ENCODE data around the gene TLE7. TPM values are rescaled to one million over a fixed set of nuclear protein-coding genes. Genes with fewer than 3 reads are reported as not detected.

Gene TLE7
- total and polyA plus RNA-seq, 11 donors = not detected

GRCh38 chr16:71408536-71408935 lies 33.3 kb downstream of the TLE7 start:
- Histone ChIP-seq H3K4me1 (peaks cover 0 to 9% (median 0%) of the 10 kb centered on the region in 12 donors), H3K27me3 (peaks cover 0 to 54% (median 10%) of the 10 kb centered on the region in 9 donors), H3K27ac (no peak overlapping the region), H3K9me3 (peaks cover 0 to 2% (median 0%) of the 10 kb centered on the region in 12 donors), H3K36me3 (no peaks in the 10 kb centered on the region), H3K4me3 (no peak overlapping the region)
- intact Hi-C loops (cut with DNase I) = no loop called here
- DNase-seq = no peak
- 35 to 42% (median 35%) methylated on average over 3 of the region's 3 CpGs for WGBS, 4 donors
- ATAC-seq = no peak
- TF ChIP-seq CTCF (IDR thresholded peaks at IDR 0.05) = no peak
- no peak for TF ChIP-seq POLR2A (IDR thresholded peaks at IDR 0.05)

DNA sequence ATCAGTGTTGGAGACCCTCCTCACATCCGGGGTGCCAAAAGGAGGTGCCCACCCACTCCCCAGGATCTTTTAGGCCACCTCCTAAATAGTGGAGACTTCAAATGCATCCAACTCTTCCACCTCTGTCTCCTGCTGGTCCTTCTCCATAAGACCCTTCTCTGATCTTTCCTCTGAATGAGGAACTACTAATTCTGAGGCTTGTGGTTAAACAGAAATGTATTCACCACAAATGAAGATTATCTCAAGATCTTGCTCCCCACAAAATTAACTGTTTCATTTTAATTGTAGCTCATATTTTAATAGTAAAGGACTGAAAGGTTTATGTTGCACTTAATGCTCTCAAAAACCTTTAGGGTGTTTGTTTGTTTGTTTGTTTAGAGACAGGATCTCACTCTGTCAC lies 34.1 kb downstream of the TLE7 start:
- no peak overlapping the region for H3K27ac ChIP-seq
- intact Hi-C loops (cut with DNase I) = no loop called here
- 67 to 89% (median 68%) methylated on average over 1 of the region's 1 CpG for WGBS, 4 donors
- no peak for ATAC-seq
- H3K4me3 ChIP-seq = no peak overlapping the region
- H3K36me3 ChIP-seq = no peaks in the 10 kb centered on the region
- peaks cover 0 to 2% (median 0%) of the 10 kb centered on the region in 12 donors for H3K9me3 ChIP-seq
- peaks cover 0 to 6% (median 0%) of the 10 kb centered on the region in 12 donors for H3K4me1 ChIP-seq
- TF ChIP-seq CTCF (IDR thresholded peaks at IDR 0.05) (no peak), POLR2A (IDR thresholded peaks at IDR 0.05) (no peak)
- H3K27me3 ChIP-seq = peaks cover 0 to 54% (median 10%) of the 10 kb centered on the region in 9 donors
- DNase-seq = no peak

- Histone ChIP-seq H3K36me3 (no peaks in the 10 kb centered on the region), H3K4me1 (no peaks in the 10 kb centered on the region), H3K27ac (no peak overlapping the region), H3K9me3 (peaks cover 0 to 2% (median 0%) of the 10 kb centered on the region in 12 donors), H3K4me3 (no peak overlapping the region), H3K27me3 (peaks cover 0 to 51% (median 7%) of the 10 kb centered on the region in 9 donors)
- no peak for DNase-seq
- no peak for ATAC-seq
- TF ChIP-seq CTCF (IDR thresholded peaks at IDR 0.05) (no peak), POLR2A (IDR thresholded peaks at IDR 0.05) (no peak)
- 62 to 79% (median 67%) methylated on average over 8 of the region's 8 CpGs for WGBS, 4 donors
- intact Hi-C loops (cut with DNase I) = no loop called here
Observed at GRCh38 chr16:71406724-71407123, 35.1 kb downstream of the TLE7 start.

GRCh38 chr16:71406316-71406715 lies 35.5 kb downstream of the TLE7 start:
- WGBS, 4 donors = 83 to 92% (median 89%) methylated on average over 5 of the region's 5 CpGs
- TF ChIP-seq CTCF (IDR thresholded peaks at IDR 0.05) (no peak), POLR2A (IDR thresholded peaks at IDR 0.05) (no peak)
- no peaks in the 10 kb centered on the region for H3K4me1 ChIP-seq
- no peak for DNase-seq
- peaks cover 0 to 2% (median 0%) of the 10 kb centered on the region in 12 donors for H3K9me3 ChIP-seq
- H3K4me3 ChIP-seq = no peak overlapping the region
- intact Hi-C loops (cut with DNase I) = no loop called here
- H3K36me3 ChIP-seq = no peaks in the 10 kb centered on the region
- no peak overlapping the region for H3K27ac ChIP-seq
- no peak for ATAC-seq
- H3K27me3 ChIP-seq = peaks cover 0 to 53% (median 7%) of the 10 kb centered on the region in 9 donors

Data from heart left ventricle (tissue), 16 donors.